ENCODE results near the gene AVL9.

Gene AVL9

GRCh38 chr7:32532716-32533115, 37.4 kb downstream of the AVL9 start:
- Histone ChIP-seq H3K27me3 (no peaks in the 10 kb centered on the region), H3K9me3 (no peaks in the 10 kb centered on the region), H3K4me3 (ENCODE audit: low read depth, low read length) (no peak overlapping the region), H3K36me3 (no peaks in the 10 kb centered on the region), H3K4me1 (no peaks in the 10 kb centered on the region)
- no peak for DNase-seq
- TF ChIP-seq CTCF (IDR thresholded peaks at IDR 0.05; ENCODE audit: low read depth, low read length), result no peak

- no peak for TF ChIP-seq CTCF (IDR thresholded peaks at IDR 0.05; ENCODE audit: low read depth, low read length)
- no peaks in the 10 kb centered on the region for H3K36me3 ChIP-seq
- H3K27me3 ChIP-seq, result no peaks in the 10 kb centered on the region
- H3K4me3 ChIP-seq (ENCODE audit: low read depth, low read length), result no peak overlapping the region
- no peak for DNase-seq
- no peaks in the 10 kb centered on the region for H3K4me1 ChIP-seq
- H3K9me3 ChIP-seq, result no peaks in the 10 kb centered on the region
These were observed 38.2 kb downstream of the AVL9 start for GRCh38 chr7:32533276-32534029.

GRCh38 chr7:32535162-32535702, 39.9 kb downstream of the AVL9 start:
- H3K4me3 ChIP-seq (ENCODE audit: low read depth, low read length), result no peak overlapping the region
- no peak for DNase-seq
- H3K9me3 ChIP-seq, result no peaks in the 10 kb centered on the region
- no peak for TF ChIP-seq CTCF (IDR thresholded peaks at IDR 0.05; ENCODE audit: low read depth, low read length)
- H3K36me3 ChIP-seq, result no peaks in the 10 kb centered on the region
- H3K27me3 ChIP-seq, result no peaks in the 10 kb centered on the region
- no peaks in the 10 kb centered on the region for H3K4me1 ChIP-seq

GRCh38 chr7:32536016-32536415, 40.7 kb downstream of the AVL9 start:
- no peak for TF ChIP-seq CTCF (IDR thresholded peaks at IDR 0.05; ENCODE audit: low read depth, low read length)
- no peaks in the 10 kb centered on the region for H3K9me3 ChIP-seq
- no peaks in the 10 kb centered on the region for H3K36me3 ChIP-seq

GRCh38 chr7:32536585-32536984, 41.3 kb downstream of the AVL9 start:
- no peaks in the 10 kb centered on the region for H3K36me3 ChIP-seq
- H3K27me3 ChIP-seq, result no peaks in the 10 kb centered on the region
- no peak for TF ChIP-seq CTCF (IDR thresholded peaks at IDR 0.05; ENCODE audit: low read depth, low read length)
- DNase-seq, result no peak
- H3K9me3 ChIP-seq, result no peaks in the 10 kb centered on the region
- no peaks in the 10 kb centered on the region for H3K4me1 ChIP-seq
- H3K4me3 ChIP-seq (ENCODE audit: low read depth, low read length), result no peak overlapping the region

More at GRCh38 chr7:32536016-32536415, 40.7 kb downstream of the AVL9 start:
- DNase-seq, result no peak
- no peak overlapping the region for H3K4me3 ChIP-seq (ENCODE audit: low read depth, low read length)
- no peaks in the 10 kb centered on the region for H3K27me3 ChIP-seq
- H3K4me1 ChIP-seq, result no peaks in the 10 kb centered on the region

- Histone ChIP-seq H3K36me3 (no peaks in the 10 kb centered on the region), H3K9me3 (no peaks in the 10 kb centered on the region), H3K4me3 (ENCODE audit: low read depth, low read length) (no peak overlapping the region), H3K27me3 (no peaks in the 10 kb centered on the region), H3K4me1 (no peaks in the 10 kb centered on the region)
- TF ChIP-seq CTCF (IDR thresholded peaks at IDR 0.05; ENCODE audit: low read depth, low read length), result no peak
- DNase-seq, result no peak
These were observed 42.5 kb downstream of the AVL9 start for GRCh38 chr7:32537760-32538159.
